Lower lobe of right lung (tissue), 2 donors: ENCODE data around the gene ENO2. TPM values are rescaled to one million over a fixed set of nuclear protein-coding genes. Genes with fewer than 3 reads are reported as not detected.

Experiments
- ATAC-seq, 2 donors: fragments of 200-7000 bp; cut with Tn5 transposase; one replicate each; pipeline ENCODE4 v1.9.1; 2020 to 2022; ENCODE audit warnings: mild to moderate bottlenecking in 2 of 2, moderate library complexity in 2 of 2
- DNase-seq: peaks from one replicate; pipeline ENCODE4 v3.0.0-alpha.2; 2020
- H3K27ac ChIP-seq: fragments of 200-600 bp; one replicate; pipeline ENCODE4 v1.8.0; 2022
- H3K27me3 ChIP-seq: fragments of 200-600 bp; one replicate; pipeline ENCODE4 v1.8.0; 2022; ENCODE audit warnings: low read depth
- H3K36me3 ChIP-seq: fragments of 200-600 bp; one replicate; pipeline ENCODE4 v1.8.0; 2022; ENCODE audit warnings: mild to moderate bottlenecking
- H3K4me1 ChIP-seq: fragments of 200-600 bp; one replicate; pipeline ENCODE4 v1.8.0; 2022
- H3K4me3 ChIP-seq: fragments of 200-600 bp; one replicate; pipeline ENCODE4 v1.8.0; 2022; ENCODE audit warnings: mild to moderate bottlenecking
- H3K9me3 ChIP-seq: fragments of 200-600 bp; one replicate; pipeline ENCODE4 v1.8.0; 2022
- CTCF ChIP-seq: fragments of 200-600 bp; IDR thresholded peaks from one replicate; pipeline ENCODE4 v1.8.0; 2022; ENCODE audit warnings: antibody characterized with exemption, mild to moderate bottlenecking
- intact Hi-C: fragments of 100-400 bp; cut with DNase I; formaldehyde crosslinking; loops from one replicate; pipeline ENCODE4 v1.11.0; 2022
- total RNA-seq: library from RNA; stranded (reverse); fragmentation: NEBNext Ultra II Directional; extraction: Animal tissue kit (Norgen Biotek cat#: 25700); gene quantifications from one replicate; pipeline ENCODE4 v1.2.1, GENCODE V29; 2021
- donor health status: DM: no; HTN: yes; CAD: no; lungs with severe emphysema.

ENO2 gene
- total RNA-seq, 1 donor from 2014 or later = 41.9 TPM

GRCh38 chr12:6923851-6924250 lies 9.5 kb downstream of the ENO2 start:
- no peak overlapping the region for H3K4me3 ChIP-seq

GRCh38 chr12:6925239-6925539 lies 10.8 kb downstream of the ENO2 start:
- Histone ChIP-seq H3K4me3 (peak overlapping the region; percentile 81), H3K4me1 (peaks cover 48% of the 10 kb centered on the region)
- no peak for DNase-seq

More at GRCh38 chr12:6923851-6924250, 9.5 kb downstream of the ENO2 start:
- intact Hi-C loops = no loop called here
- DNase-seq (peak; percentile 21), ATAC-seq (no peak)
- Histone ChIP-seq H3K27me3 (no peaks in the 10 kb centered on the region), H3K27ac (peak overlapping the region; percentile 86), H3K4me1 (peaks cover 35% of the 10 kb centered on the region), H3K36me3 (peaks cover 22% of the 10 kb centered on the region), H3K9me3 (no peaks in the 10 kb centered on the region)
- TF ChIP-seq CTCF = no peak

GRCh38 chr12:6925540-6926279 lies 11.3 kb downstream of the ENO2 start:
- Histone ChIP-seq H3K27me3 (no peaks in the 10 kb centered on the region), H3K27ac (peak overlapping the region; percentile 86), H3K9me3 (no peaks in the 10 kb centered on the region), H3K36me3 (peaks cover 12% of the 10 kb centered on the region), H3K4me1 (peaks cover 53% of the 10 kb centered on the region), H3K4me3 (peak overlapping the region; percentile 81)
- TF ChIP-seq CTCF = no peak
- ATAC-seq = peak; percentile 85 to 86
- peak; percentile 70 for DNase-seq
- intact Hi-C loops = no loop called here

More at GRCh38 chr12:6925239-6925539, 10.8 kb downstream of the ENO2 start:
- TF ChIP-seq CTCF = no peak
- H3K27me3 ChIP-seq = no peaks in the 10 kb centered on the region
- no peak for ATAC-seq
- H3K27ac ChIP-seq = peak overlapping the region; percentile 86
- peaks cover 12% of the 10 kb centered on the region for H3K36me3 ChIP-seq
- intact Hi-C loops = no loop called here
- no peaks in the 10 kb centered on the region for H3K9me3 ChIP-seq

GRCh38 chr12:6927379-6928021 lies 13.1 kb downstream of the ENO2 start, which contains the start of gene ATN1:
Gene ATN1 (plus strand): TSS chr12:6927959. CDS start chr12:6934002, 6,043 bp downstream.
- H3K9me3 ChIP-seq = no peaks in the 10 kb centered on the region
- intact Hi-C loops = no loop called here
- H3K4me3 ChIP-seq = peak within 1 kb of the TSS; percentile 81
- DNase-seq (peak; percentile 77), ATAC-seq (peak; percentile 49 to 56)
- H3K27ac ChIP-seq = peak within 1 kb of the TSS; percentile 86
- TF ChIP-seq CTCF = no peak
- H3K27me3 ChIP-seq = no peaks in the 10 kb centered on the region
- peaks cover 64% of the 10 kb centered on the region for H3K4me1 ChIP-seq
- peaks cover 8% of the 10 kb centered on the region for H3K36me3 ChIP-seq

- H3K27ac ChIP-seq = peak overlapping the region; percentile 86
- no peaks in the 10 kb centered on the region for H3K27me3 ChIP-seq
- no peak for ATAC-seq
- no peak for TF ChIP-seq CTCF
- peaks cover 6% of the 10 kb centered on the region for H3K36me3 ChIP-seq
- H3K4me3 ChIP-seq = peak overlapping the region; percentile 81
- intact Hi-C loops = no loop called here
- no peak for DNase-seq
- H3K9me3 ChIP-seq = no peaks in the 10 kb centered on the region
- H3K4me1 ChIP-seq = peaks cover 71% of the 10 kb centered on the region
These were observed 13.8 kb downstream of the ENO2 start for GRCh38 chr12:6928022-6928702.
